Umbilical cord (tissue), 2 donors: ENCODE results near the gene ABLIM1. TPM values are rescaled to one million over a fixed set of nuclear protein-coding genes. Genes with fewer than 3 reads are reported as not detected.

Experiments
- DNase-seq: peaks from one replicate; pipeline ENCODE4 v3.0.0-alpha.2; 2015; ENCODE audit warnings: low spot score
- total RNA-seq: library from RNA; depleted of rRNA; stranded (reverse); fragments of >200 nt; gene quantifications from one replicate; pipeline ENCODE4 v1.2.3, GENCODE V29; 2014; ENCODE audit warnings: low replicate concordance; ENCODE audit not compliant: insufficient read depth

Gene ABLIM1
- total RNA-seq, 1 donor from 2014 or later, result 70.5 TPM

DNA sequence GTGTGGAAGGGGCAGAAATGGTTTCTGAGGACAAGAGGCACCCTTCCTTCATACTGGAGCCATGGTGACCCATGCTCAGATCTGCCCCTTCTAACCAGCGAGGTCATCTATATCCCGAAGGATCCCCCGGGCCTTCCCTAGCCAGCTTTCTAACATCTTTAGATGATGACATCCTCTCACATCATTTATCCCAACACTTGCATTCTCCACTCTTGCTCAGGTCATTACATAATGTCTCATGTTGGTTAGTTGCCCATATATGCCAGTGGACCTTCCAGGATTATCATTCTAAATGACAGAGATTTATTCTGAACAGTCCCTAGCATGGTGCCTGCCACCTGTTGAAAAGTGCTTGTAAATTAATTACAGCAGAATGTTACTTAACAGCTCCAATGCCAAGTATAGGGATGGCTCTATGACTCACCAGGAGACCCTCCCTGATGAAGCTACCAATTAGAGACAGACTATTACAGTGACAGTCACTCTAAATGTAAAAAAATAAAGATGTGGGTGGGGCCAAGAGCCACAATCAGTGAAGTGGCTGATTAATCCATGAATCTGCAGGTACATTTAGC is 22.6 kb upstream of the ABLIM1 start:
- no peak for DNase-seq

DNA sequence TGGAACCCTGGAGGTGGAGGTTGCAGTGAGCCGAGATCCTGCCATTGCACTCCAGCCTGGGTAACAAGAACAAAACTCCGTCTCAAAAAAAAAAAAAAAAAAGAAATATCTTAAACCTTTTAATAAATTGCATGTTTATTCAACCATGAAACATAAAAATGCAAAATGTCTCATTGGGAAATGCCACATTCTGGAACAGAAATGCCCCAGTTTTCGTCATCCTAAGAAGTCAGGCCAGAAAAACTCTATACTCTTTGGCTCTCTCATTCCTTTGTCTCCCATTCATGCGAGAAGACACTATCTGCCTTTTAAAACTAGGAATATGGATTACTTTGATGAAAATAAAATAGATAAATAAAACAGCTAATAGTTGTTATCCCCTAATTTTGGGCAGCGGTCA is 21.5 kb upstream of the ABLIM1 start:
- no peak for DNase-seq

DNA sequence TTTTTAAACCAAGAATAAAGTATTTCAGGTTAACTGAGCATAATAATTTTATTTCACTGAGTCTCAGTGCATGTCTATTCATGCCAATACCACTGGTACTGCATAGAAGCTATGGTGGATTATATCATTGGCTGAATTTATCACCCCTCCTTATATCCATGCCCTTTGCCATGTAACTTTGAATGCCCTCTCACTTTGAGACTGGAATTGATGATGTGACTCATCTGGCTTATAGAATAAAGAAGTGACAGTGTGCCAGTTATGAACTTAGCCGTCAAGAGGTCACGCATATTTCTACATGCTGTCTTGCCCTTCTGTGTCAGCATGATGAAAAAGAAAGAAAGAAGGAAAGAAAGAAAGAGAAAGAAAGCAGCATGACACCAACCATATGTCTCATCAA is 20.7 kb upstream of the ABLIM1 start:
- no peak for DNase-seq

DNA sequence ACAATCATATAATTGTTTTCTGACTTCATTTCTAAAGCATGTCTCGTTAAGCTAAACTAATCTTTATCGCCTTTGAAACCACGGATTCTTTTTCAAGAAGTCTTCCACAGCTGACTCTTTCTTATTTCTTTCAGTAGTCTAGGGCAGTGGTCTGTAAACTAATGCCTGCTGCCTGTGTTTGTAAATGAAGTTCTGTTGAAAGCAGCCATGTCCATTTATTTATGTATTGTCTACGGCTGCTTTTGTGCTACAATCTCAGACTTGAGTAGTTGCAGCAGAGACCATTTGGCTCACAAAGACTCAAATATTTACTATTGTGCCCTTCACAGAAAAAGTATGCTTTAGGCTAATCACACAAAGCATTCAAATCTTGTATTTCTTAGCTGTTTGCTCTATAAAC is 20.3 kb upstream of the ABLIM1 start:
- DNase-seq, result no peak

DNA sequence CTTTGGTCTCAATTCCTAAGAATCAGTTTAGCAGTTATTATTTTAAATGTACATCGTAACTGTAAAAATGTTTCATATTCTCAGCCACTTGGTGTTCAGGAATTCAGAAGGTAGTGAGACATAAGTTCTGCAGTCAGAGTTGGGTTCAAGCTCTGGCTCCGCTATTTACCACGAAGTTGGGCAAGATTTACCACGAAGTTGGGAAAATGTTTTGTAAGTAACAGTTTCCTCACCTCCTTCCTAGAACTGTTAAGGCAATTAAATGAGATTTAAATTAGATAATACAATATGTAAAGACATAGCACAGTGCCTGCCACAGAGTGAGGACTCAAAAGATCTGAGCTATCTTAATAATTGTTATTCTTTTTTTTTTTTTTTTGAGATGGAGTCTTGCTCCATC is 16.3 kb upstream of the ABLIM1 start:
- no peak for DNase-seq

DNA sequence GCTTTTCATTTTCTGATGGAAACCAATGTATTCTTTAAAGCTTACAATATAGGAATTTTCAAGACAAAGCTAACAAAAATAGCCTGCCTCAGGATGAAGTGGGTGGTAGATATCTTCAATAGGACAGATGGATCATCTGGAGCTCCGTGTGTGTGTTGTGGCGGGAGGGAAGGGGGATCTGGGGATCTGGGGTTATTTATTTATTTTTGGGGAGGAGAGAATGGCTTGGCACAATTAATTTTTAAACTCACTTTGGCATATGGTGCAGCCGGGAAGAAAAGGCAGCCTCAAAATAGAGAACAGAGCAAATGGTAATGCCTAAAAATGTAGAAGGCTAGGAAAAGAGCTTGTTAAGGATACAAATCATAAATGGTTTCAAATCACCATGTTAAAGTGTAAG is 11.6 kb upstream of the ABLIM1 start:
- DNase-seq, result no peak

DNA sequence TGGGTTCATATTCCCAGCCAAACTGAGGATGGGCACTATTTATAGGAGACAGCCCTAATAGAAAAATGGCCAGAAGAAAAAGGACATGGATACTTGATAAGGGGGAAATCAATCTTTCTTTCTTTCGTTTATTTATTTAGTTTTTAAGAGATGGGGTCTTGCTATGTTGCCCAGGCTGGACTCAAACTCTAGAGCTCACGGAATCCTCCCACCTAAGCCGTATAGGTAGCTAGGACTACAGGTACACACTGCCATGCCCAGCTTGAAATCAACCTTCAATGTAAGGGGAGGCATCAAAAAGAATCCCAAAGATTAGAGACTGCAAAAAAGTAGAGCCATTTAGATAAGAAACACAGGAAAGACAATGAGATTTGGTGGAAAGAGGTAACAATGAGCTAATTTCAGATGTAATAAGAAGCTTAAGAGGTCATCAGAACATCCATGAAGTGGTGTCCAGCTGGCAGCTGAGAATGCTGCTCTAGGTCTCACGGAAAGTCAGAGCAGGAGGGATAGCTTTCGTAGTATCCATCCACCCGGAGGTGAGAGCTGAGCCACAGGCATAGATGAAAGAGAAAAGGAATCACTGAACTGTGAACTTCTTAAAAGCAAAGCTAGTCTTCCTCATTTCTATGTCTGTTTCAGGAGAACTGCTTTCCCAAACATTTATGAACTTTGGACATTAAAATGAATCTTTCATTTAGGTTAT is 10.5 kb upstream of the ABLIM1 start:
- DNase-seq, result no peak

DNA sequence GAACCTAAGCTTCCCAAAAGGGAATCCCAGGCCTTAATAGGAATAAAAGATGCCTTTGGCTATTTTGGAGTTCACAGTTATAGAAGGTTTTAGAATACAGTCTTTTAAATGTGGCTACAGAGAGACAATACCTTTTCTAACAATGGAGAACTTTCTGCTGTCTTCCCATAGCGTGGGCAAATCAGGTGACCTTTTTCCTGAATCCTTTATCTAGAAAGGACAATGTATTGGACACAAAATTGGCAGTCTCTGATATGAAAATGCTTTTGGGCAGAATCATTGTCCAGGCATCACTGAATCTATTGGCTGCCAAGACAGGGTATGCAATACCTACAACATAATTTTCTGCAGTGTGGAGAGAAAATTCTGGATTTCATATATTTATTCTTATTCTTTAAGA is 7.8 kb upstream of the ABLIM1 start:
- DNase-seq, result no peak

DNA sequence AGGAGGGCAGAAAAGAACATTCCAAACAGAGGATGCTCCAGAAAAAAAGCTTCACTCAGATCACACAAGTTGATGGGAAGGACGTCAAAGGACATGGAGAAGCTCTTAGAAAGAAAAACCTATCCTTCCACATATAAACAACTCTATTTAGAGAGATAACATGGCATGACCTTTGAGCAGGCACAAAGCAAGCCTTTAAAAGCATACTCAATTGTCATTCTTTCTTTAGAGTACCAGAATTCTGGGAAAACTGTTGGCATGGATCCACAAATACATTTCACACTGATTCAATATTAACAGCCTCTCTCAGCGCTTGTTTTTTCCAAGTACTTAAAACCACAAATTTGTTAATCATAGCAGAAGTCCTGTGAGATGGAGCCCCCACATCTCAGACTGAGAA is 7.3 kb upstream of the ABLIM1 start:
- no peak for DNase-seq

DNA sequence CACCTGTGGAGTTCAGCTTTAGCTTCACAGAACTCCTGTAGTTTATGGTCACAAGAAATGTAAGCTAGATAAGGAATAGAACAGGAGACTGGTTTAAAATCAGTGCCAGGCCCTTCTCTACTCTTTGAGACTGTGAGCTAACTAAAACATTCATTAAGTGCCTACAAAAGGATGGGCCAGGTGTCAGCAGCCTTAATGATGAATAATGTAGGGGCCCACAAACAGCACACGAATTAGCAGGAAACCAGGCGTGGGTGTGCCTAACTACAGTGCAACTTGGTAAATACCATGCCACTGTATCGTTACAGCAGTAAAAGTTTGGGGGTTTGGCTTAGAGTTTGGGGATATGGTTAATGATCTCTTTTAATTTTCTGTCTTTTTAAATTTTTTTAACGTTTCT is 6.1 kb upstream of the ABLIM1 start:
- DNase-seq, result no peak

DNA sequence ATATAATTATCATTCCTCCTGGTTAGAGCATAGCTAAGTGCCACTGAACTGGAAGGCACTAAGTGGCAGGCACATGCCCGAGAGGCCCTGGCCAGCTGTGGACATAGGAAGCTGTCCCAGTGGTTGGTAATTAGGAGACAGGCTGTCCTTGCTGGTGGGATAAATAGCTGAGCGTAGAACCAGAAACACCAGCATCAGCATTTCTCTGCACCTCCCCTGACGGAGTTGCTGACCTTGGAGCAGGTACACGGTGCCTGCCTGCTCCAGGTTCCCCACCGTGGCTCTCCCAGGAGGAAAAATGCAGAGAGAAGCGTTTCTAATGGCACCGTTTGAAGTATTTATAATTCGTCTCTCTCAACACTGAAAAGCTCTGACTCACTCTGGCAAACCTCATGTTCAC is 5.6 kb upstream of the ABLIM1 start:
- no peak for DNase-seq

DNA sequence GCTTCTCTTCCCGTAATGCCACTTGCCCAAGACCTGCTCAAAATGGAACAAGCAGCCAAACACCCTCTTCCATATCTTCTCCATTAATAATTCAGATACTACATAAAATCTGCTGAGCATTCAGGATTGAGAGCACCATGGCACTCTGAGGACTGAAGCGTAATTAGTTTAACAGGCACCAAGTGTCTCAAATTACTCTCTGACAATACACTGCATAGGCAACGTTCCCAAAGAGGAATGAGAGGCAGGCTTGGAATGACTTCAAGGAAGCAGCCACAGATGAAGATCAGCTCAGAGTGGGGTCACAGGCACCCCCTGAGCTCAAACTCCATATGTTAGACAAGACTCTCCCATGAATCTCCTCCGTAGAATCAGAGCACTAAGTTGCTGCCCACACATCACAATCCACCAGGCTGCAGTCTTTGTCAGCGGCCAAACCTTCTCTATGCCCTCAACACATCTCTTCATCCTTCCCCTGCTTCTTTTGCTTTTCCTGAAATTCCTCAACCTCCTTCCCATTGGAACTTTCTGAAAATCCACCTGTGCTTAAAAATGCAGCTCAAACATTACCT is 4.7 kb upstream of the ABLIM1 start:
- DNase-seq, result no peak

DNA sequence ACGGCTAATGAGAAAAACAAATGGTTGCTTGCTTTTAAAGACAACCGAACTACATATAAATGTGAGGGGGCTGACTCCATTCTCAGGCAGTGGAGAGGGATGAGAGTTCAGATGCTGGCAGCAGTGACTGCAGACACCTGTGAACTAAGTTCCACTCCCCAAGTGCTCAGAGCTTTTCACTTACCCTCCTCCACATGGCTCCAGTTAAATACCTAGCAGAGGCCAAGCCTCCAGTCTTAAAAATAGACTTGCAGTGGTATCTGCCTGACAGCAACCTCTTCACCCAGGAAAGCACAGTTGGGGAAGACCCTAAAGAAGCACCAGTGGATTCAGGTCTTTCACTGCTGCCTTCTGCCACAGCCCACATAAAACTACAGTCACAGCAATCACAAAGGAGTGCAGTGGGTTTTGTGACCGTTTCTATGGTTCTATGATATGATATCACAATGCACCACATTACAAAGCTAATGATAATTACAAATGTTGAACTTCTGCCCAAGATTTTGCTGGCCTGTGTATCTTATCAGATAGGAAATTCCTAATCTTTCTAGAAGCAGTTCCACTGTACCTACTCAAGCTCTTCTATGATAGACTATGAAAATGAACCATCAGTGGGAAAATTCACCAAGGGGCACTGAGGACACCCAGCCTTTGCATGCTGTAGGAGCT is 3.3 kb upstream of the ABLIM1 start:
- no peak for DNase-seq

DNA sequence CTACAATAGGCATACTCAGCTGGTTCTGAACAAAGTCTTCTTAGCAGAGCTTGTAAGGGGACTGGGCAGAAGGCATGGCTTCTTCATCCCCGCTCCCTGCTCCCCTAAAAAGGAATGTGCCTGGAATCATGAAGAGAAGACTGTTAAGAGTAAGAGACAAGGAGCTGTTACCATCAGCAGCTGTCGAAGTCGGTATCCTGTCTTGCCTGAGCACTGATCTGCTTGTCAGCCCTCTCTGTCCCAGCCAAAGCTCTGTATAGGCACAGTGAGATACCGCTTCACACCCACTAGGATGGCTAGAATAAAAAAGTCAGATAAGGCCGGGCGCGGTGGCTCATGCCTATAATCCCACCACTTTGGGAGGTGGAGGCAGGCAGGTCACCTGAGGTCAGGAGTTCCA is 2.4 kb downstream of the ABLIM1 start:
- DNase-seq, result no peak

DNA sequence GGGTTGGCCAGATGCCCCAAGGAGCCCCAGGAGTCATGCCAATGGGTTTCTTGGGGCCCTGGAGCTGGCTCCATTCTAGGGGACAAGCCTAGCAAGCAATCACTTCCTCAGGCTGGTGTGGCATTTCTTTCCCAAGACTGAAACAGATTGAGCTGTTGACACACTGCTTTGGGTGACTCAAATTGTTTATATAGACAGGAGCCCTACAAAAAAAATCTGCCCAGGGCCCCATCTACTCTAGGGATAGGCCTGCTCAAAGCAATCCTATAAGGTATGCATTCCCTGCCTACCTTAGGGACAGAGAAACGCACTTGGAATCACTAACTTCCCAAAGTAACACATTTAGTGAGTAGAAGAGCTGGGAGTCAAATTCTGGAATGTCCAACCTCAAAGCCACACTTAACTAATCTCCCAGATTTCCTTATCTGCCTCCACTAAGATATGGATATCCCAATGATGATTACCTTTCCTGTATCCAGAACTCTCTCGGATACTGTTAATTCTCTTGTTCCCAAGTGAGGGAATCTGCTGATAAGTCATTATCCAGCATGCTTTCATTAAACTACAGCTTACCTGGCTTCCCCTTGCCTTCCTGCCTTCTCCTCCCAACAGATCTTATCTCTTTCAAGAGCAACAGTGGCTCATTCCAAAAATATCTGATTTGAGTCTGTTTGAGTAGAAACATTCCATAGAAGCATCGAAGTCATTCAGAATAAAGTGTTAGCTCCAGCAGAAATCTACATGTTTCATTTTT is 3.1 kb downstream of the ABLIM1 start:
- DNase-seq, result no peak

DNA sequence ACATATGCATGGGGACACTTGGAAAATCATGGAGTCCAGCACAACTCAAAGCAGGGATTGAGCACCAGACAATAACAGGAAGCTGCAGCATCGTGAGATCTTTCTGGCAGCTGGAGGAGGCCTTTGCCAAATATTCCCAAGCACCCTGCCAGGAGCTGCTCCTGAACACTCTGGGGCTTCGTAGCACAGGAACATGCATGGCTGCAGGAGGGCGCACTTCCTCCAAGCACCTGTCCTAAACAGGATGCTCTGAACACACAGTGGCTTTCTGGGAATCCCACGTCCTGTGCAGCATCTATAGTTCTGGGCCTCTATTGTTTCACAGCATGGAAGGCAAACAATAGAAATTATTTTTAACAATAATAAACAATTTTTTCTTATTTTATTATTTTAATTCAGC is 4.1 kb downstream of the ABLIM1 start:
- DNase-seq, result no peak

DNA sequence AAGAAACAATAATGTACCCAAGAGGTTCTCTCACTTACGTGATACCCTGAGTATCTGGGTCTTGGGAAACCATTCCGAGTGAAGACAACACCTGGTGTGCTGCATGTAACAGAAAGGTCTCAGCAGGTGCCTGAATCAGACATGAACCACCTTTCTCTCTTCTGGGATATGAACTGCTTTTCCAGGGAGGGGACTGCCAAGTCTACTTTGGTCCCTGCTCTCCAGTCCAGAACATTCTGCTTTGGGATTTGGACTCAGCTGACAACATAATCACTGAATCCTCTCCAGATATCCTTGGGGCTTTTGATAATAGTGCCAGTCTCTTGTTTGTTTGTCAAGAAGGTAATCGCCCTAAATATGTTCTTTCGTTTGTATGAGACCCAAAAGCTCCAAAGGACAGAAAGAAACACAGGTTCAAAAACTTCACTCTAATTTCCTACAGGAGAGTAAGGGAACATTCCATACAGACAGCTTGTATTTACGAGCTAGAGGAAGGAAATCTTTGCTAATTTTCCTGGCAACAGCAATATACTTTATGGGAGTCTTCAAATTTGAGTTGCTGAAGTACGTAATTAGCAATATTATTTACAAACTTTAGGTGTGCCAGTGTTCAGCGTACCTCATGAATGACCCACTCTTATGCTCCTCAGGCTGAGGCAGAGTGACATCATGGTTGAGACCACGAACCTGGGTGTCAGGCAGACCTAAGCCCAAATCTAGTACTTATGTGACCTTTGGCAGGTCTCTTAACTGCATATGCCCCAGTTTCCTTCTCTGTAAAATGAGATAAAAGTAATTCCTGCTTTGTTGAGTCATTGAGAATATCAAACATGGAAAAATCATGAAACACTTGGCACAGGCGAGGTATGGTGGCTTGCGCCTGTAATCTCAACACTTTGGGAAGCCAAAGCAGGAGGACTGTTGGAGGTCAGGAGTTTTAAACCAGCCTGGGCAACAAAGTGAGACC is 5.4 kb downstream of the ABLIM1 start:
- DNase-seq, result no peak

DNA sequence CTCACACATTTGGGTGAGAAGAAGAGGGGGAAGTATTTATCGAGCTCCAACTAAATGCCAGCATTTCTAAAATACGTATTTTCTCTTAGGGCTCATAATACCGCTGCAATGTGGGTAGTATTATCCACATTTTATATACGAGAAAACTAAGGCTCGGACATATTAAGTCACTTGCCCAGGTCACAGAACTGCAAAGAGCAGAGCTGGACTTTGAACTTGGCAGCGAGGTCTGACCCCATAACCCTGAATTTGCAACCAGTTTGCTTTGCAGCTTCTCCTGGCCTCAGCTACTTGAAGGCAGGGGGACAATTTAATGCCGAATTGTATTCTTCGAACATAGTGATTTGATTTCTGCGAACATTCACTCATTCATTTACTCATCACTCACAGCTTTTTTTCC is 7.2 kb downstream of the ABLIM1 start:
- no peak for DNase-seq

DNA sequence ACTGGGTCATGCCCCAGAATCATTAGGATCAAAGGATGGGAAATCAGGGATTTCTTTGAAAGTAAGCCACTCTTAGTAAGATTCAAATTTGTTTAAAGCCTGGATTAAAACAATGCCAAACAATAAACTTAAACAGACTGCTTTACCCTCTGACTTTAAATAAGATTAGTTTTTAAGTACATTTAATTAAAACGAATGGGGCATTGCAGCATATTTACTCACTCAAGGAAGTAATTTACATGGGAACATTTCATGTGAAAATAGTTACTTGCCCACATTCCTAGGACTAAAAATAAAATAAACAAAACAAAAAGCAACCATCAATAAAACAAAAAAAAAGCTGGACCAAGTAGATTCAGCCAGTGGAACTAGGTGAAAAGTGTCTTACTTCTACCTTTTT is 7.8 kb downstream of the ABLIM1 start:
- no peak for DNase-seq

DNA sequence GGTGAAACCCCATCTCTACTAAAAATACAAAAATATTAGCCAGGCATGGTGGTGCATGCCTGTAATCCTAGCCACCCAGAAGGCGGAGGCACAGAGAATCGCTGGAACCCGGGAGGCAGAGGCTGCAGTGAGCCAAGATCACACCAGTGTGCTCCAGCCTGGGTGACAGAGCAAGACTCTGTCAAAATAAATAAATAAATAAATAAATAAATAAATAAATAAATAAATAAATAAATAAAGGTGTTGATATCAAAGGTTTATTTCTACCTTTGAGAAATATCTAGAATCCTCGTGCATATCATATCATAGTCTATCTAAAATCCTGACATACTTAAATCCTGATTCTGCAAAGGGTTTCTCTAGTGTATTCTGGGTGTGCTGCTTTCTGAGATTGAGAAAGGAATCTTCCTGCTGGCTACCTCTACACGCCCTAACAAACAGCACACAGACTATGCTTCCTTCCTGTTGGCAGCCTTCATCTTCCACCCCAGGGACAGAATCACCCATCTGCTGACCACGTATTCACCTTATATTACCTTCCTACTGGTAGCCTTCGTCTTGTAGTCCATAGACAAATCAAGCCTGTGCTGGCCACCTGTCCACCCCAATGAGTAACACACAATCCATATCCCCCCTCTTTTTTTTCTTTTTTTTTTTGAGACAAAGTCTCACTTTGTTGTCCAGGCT is 8.7 kb downstream of the ABLIM1 start:
- DNase-seq, result no peak
